CD4-positive, alpha-beta T cell (primary cell): ENCODE measurements around the gene POU2F1. TPM values are rescaled to one million over a fixed set of nuclear protein-coding genes. Genes with fewer than 3 reads are reported as not detected.

Source experiments
- ATAC-seq: fragments of 200-7000 bp; cut with Tn5 transposase; one replicate; pipeline ENCODE4 v1.10.0; 2022; ENCODE audit warnings: mild to moderate bottlenecking; ENCODE audit not compliant: poor library complexity
- CTCF ChIA-PET: fragments of 350-600 bp; sonication (Branson Sonifier 250); formaldehyde crosslinking; loops from one replicate; lab custom pipeline; 2021; ENCODE audit warnings: antibody characterized with exemption, inconsistent platforms; lab: Charles Lee
- POLR2A ChIA-PET: fragments of 350-600 bp; sonication (Branson Sonifier 250); formaldehyde crosslinking; loops from one replicate; lab custom pipeline; 2021; ENCODE audit warnings: antibody characterized with exemption, inconsistent platforms; lab: Charles Lee
- DNase-seq, 14 experiments: peaks; one replicate each; pipeline ENCODE4 v3.0.0-alpha.2; 2013 to 2020; ENCODE audit warnings: mixed read lengths in 2 of 14
- H3K27ac ChIP-seq, 2 donors: one replicate each; pipeline versions ENCODE4 v1.5.1 to v1.7.0; 2013; ENCODE audit warnings: low read length in 2 of 2, low read depth in 1 of 2, mild to moderate bottlenecking in 1 of 2
- H3K27me3 ChIP-seq, 2 experiments: 1 replicate in 1 of 2; 2 replicates in 1 of 2; pipeline versions ENCODE4 v1.6.1 to v1.7.0; 2013; ENCODE audit warnings: low read length in 2 of 2, control low read depth in 1 of 2, mild to moderate bottlenecking in 1 of 2, moderate library complexity in 1 of 2; ENCODE audit not compliant: insufficient read depth in 2 of 2, control insufficient read depth in 1 of 2
- H3K36me3 ChIP-seq: one replicate; pipeline ENCODE4 v1.6.1; 2013; ENCODE audit warnings: low read length, control low read depth; ENCODE audit not compliant: insufficient read depth
- H3K4me1 ChIP-seq: one replicate; pipeline ENCODE4 v1.6.1; 2013; ENCODE audit warnings: low read length, control low read depth; ENCODE audit not compliant: insufficient read depth
- H3K4me3 ChIP-seq: one replicate; pipeline ENCODE4 v1.5.1; 2013; ENCODE audit warnings: mild to moderate bottlenecking, low read length, moderate library complexity
- H3K9me3 ChIP-seq, 2 experiments: 1 replicate in 1 of 2; 2 replicates in 1 of 2; pipeline versions ENCODE4 v1.6.1 to v1.7.0; 2013; ENCODE audit warnings: low read length in 2 of 2, mild to moderate bottlenecking in 2 of 2, control low read depth in 1 of 2, moderate library complexity in 1 of 2; ENCODE audit not compliant: control insufficient read depth in 1 of 2, insufficient read depth in 1 of 2
- H3K27ac Mint-ChIP-seq: one replicate; pipeline ENCODE4 v1.8.0; 2020; ENCODE audit warnings: mixed read lengths
- H3K27me3 Mint-ChIP-seq: one replicate; pipeline ENCODE4 v1.8.0; 2021; ENCODE audit warnings: mixed read lengths
- H3K36me3 Mint-ChIP-seq: one replicate; pipeline ENCODE4 v1.8.0; 2021; ENCODE audit warnings: low read depth, mixed read lengths
- H3K4me1 Mint-ChIP-seq: one replicate; pipeline ENCODE4 v1.8.0; 2021; ENCODE audit warnings: low read depth, mixed read lengths
- H3K4me3 Mint-ChIP-seq: one replicate; pipeline ENCODE4 v1.8.0; 2020; ENCODE audit warnings: mild to moderate bottlenecking, mixed read lengths
- H3K9me3 Mint-ChIP-seq: one replicate; pipeline ENCODE4 v1.8.0; 2020; ENCODE audit warnings: mixed read lengths
- intact Hi-C, 2 experiments: fragments of 100-400 bp; cut with DNase I in 1 of 2; cut with micrococcal nuclease in 1 of 2; formaldehyde crosslinking; loops; one replicate each; pipeline versions ENCODE4 v1.15.1 to v1.9.0; 2023 to 2025; cut with DNase I, micrococcal nuclease
- total RNA-seq, 174 experiments: library from RNA in 2 of 174; stranded (reverse) in 2 of 174; gene quantifications; one replicate each; pipeline ENCODE4 v1.2.3 and lab custom pipeline; 2021 to 2026
- TF ChIP-seq, protein P1 (sequence below): fragments of 200-600 bp; IDR thresholded peaks from one replicate; pipeline ENCODE4 v1.8.0; 2022; ENCODE audit warnings: antibody characterized with exemption, mild to moderate bottlenecking

POU2F1 gene
- total RNA-seq, 2 experiments from 2014 or later = 27.0 to 28.6 TPM

- Histone ChIP-seq H3K4me3 (no peak overlapping the region), H3K9me3 (no peaks in the 10 kb centered on the region), H3K36me3 (no peaks in the 10 kb centered on the region), H3K27me3 (no peaks in the 10 kb centered on the region), H3K4me1 (peaks cover 4% of the 10 kb centered on the region), H3K27ac (no peak overlapping the region)
- Mint-ChIP-seq H3K36me3 (no peaks in the 10 kb centered on the region), H3K4me3 (no peak overlapping the region), H3K27me3 (no peaks in the 10 kb centered on the region), H3K9me3 (no peaks in the 10 kb centered on the region), H3K27ac (no peak overlapping the region), H3K4me1 (peaks cover 64% of the 10 kb centered on the region)
- TF ChIP-seq, protein P1, sequence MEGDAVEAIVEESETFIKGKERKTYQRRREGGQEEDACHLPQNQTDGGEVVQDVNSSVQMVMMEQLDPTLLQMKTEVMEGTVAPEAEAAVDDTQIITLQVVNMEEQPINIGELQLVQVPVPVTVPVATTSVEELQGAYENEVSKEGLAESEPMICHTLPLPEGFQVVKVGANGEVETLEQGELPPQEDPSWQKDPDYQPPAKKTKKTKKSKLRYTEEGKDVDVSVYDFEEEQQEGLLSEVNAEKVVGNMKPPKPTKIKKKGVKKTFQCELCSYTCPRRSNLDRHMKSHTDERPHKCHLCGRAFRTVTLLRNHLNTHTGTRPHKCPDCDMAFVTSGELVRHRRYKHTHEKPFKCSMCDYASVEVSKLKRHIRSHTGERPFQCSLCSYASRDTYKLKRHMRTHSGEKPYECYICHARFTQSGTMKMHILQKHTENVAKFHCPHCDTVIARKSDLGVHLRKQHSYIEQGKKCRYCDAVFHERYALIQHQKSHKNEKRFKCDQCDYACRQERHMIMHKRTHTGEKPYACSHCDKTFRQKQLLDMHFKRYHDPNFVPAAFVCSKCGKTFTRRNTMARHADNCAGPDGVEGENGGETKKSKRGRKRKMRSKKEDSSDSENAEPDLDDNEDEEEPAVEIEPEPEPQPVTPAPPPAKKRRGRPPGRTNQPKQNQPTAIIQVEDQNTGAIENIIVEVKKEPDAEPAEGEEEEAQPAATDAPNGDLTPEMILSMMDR = no peak
- ATAC-seq (no peak), DNase-seq (no peak)
- ChIA-PET POLR2A (no interaction called here), CTCF (no interaction called here)
- intact Hi-C loops = no loop called here
Measured at GRCh38 chr1:167272369-167272957, 51.8 kb downstream of the POU2F1 start.

- no peaks in the 10 kb centered on the region for H3K27me3 Mint-ChIP-seq
- H3K4me3 Mint-ChIP-seq = no peak overlapping the region
- intact Hi-C loops = no loop called here
- H3K9me3 Mint-ChIP-seq = no peaks in the 10 kb centered on the region
- H3K36me3 Mint-ChIP-seq = no peaks in the 10 kb centered on the region
- ChIA-PET CTCF (interaction anchor here (0.6 to 1.5 kb wide), 2 partner anchors 229 to 261 kb away, joined by 3 to 5 read pairs; no protein-coding TSS in a partner anchor), POLR2A (no interaction called here)
- Histone ChIP-seq H3K36me3 (no peaks in the 10 kb centered on the region), H3K9me3 (no peaks in the 10 kb centered on the region), H3K4me1 (no peaks in the 10 kb centered on the region), H3K27me3 (no peaks in the 10 kb centered on the region), H3K27ac (no peak overlapping the region), H3K4me3 (no peak overlapping the region)
- H3K27ac Mint-ChIP-seq = no peak overlapping the region
- ATAC-seq = no peak
- no peak for DNase-seq
- peaks cover 65% of the 10 kb centered on the region for H3K4me1 Mint-ChIP-seq
- TF ChIP-seq, protein P1 = no peak
Measured at GRCh38 chr1:167273027-167273800, 52.5 kb downstream of the POU2F1 start.

- H3K4me3 Mint-ChIP-seq = no peak overlapping the region
- no peak for DNase-seq
- H3K4me3 ChIP-seq = no peak overlapping the region
- intact Hi-C loops = no loop called here
- no peak overlapping the region for H3K27ac ChIP-seq
- TF ChIP-seq, protein P1 = no peak
- no peaks in the 10 kb centered on the region for H3K27me3 Mint-ChIP-seq
- H3K27me3 ChIP-seq = no peaks in the 10 kb centered on the region
- no peak for ATAC-seq
- ChIA-PET CTCF (interaction anchor here (1.5 kb wide), 1 partner anchor 260 kb away, joined by 5 read pairs; no protein-coding TSS in a partner anchor), POLR2A (no interaction called here)
- no peaks in the 10 kb centered on the region for H3K36me3 ChIP-seq
- H3K36me3 Mint-ChIP-seq = no peaks in the 10 kb centered on the region
- peaks cover 65% of the 10 kb centered on the region for H3K4me1 Mint-ChIP-seq
- H3K9me3 Mint-ChIP-seq = no peaks in the 10 kb centered on the region
- H3K27ac Mint-ChIP-seq = no peak overlapping the region
- no peaks in the 10 kb centered on the region for H3K4me1 ChIP-seq
- H3K9me3 ChIP-seq = no peaks in the 10 kb centered on the region
Measured at GRCh38 chr1:167274061-167274460, 53.4 kb downstream of the POU2F1 start.
